ENCODE results near the gene SRPRB.

SRPRB gene

GRCh38 chr3:133864616-133865015, 59.0 kb downstream of the SRPRB start:
- Mint-ChIP-seq H3K4me3 (no peak overlapping the region), H3K36me3 (ENCODE audit: low read depth) (peaks cover 6% of the 10 kb centered on the region), H3K27ac (no peak overlapping the region), H3K27me3 (ENCODE audit: low read depth) (peaks cover 13% of the 10 kb centered on the region), H3K4me1 (peaks cover 26% of the 10 kb centered on the region), H3K9me3 (no peaks in the 10 kb centered on the region)
- TF ChIP-seq CTCF (IDR thresholded peaks at IDR 0.05; ENCODE audit: unreplicated experiment in 3 of 3) = no peak

GRCh38 chr3:133865136-133865855, 59.7 kb downstream of the SRPRB start:
- Mint-ChIP-seq H3K36me3 (ENCODE audit: low read depth) (peaks cover 6% of the 10 kb centered on the region), H3K4me3 (no peak overlapping the region), H3K4me1 (peaks cover 26% of the 10 kb centered on the region), H3K9me3 (no peaks in the 10 kb centered on the region), H3K27me3 (ENCODE audit: low read depth) (peaks cover 13% of the 10 kb centered on the region), H3K27ac (no peak overlapping the region)
- TF ChIP-seq CTCF (IDR thresholded peaks at IDR 0.05; ENCODE audit: unreplicated experiment in 3 of 3) = no peak

- no peaks in the 10 kb centered on the region for H3K9me3 Mint-ChIP-seq
- peaks cover 13% of the 10 kb centered on the region for H3K27me3 Mint-ChIP-seq (ENCODE audit: low read depth)
- no peak overlapping the region for H3K4me3 Mint-ChIP-seq
- no peak overlapping the region for H3K27ac Mint-ChIP-seq
- peaks cover 6% of the 10 kb centered on the region for H3K36me3 Mint-ChIP-seq (ENCODE audit: low read depth)
- H3K4me1 Mint-ChIP-seq = peaks cover 26% of the 10 kb centered on the region
- no peak for TF ChIP-seq CTCF (IDR thresholded peaks at IDR 0.05; ENCODE audit: unreplicated experiment in 3 of 3)
Observed at GRCh38 chr3:133866141-133866540, 60.5 kb downstream of the SRPRB start.

GRCh38 chr3:133868186-133868585, 62.6 kb downstream of the SRPRB start:
- no peak for TF ChIP-seq CTCF (IDR thresholded peaks at IDR 0.05; ENCODE audit: unreplicated experiment in 3 of 3)
- H3K27ac Mint-ChIP-seq = no peak overlapping the region
- peaks cover 13% of the 10 kb centered on the region for H3K27me3 Mint-ChIP-seq (ENCODE audit: low read depth)
- peaks cover 6% of the 10 kb centered on the region for H3K36me3 Mint-ChIP-seq (ENCODE audit: low read depth)
- peaks cover 17% of the 10 kb centered on the region for H3K4me1 Mint-ChIP-seq
- no peaks in the 10 kb centered on the region for H3K9me3 Mint-ChIP-seq
- no peak overlapping the region for H3K4me3 Mint-ChIP-seq

- Mint-ChIP-seq H3K27ac (peak overlapping the region in 2 of 3 experiments; percentile 16 to 27), H3K36me3 (ENCODE audit: low read depth) (peaks cover 6% of the 10 kb centered on the region), H3K27me3 (ENCODE audit: low read depth) (peaks cover 13% of the 10 kb centered on the region), H3K4me1 (peaks cover 17% of the 10 kb centered on the region), H3K4me3 (no peak overlapping the region), H3K9me3 (no peaks in the 10 kb centered on the region)
- TF ChIP-seq CTCF (IDR thresholded peaks at IDR 0.05; ENCODE audit: unreplicated experiment in 3 of 3) = no peak
Observed at GRCh38 chr3:133868758-133869475, 63.3 kb downstream of the SRPRB start.

Measured in nephron (organoid).